Loucy (cell line): ENCODE data around the gene PCDHB8.
"Not testable (repeated sequence)": the region's sequence is repeated elsewhere in the genome, so short reads cannot be mapped to it uniquely, and the experiment has no call there.

Source experiments
- H2AFZ ChIP-seq: fragments of 200-600 bp; sonication (generic); 2 replicates; pipeline ENCODE4 v1.6.0; 2016; ENCODE audit warnings: antibody characterized with exemption, mild to moderate bottlenecking, low read length, moderate library complexity
- H3F3A ChIP-seq: fragments of 200-600 bp; 2 replicates; pipeline ENCODE4 v1.6.0; 2016; ENCODE audit warnings: antibody characterized with exemption, low read depth, mild to moderate bottlenecking
- H3K27me3 ChIP-seq: fragments of 200-600 bp; sonication (generic); 2 replicates; pipeline ENCODE4 v1.6.1; 2014; ENCODE audit warnings: low read length, mild to moderate bottlenecking; ENCODE audit not compliant: insufficient read depth, poor library complexity, severe bottlenecking
- H3K36me3 ChIP-seq: fragments of 200-600 bp; sonication (generic); 2 replicates; pipeline ENCODE4 v1.6.1; 2016; ENCODE audit warnings: low read length; ENCODE audit not compliant: insufficient read depth
- H3K4me1 ChIP-seq: fragments of 200-600 bp; sonication (generic); 2 replicates; pipeline ENCODE4 v1.5.1; 2014; ENCODE audit warnings: low read length, mild to moderate bottlenecking; ENCODE audit not compliant: insufficient read depth, poor library complexity, severe bottlenecking
- H3K4me2 ChIP-seq: fragments of 200-600 bp; sonication (generic); 2 replicates; pipeline ENCODE4 v1.6.0; 2014; ENCODE audit warnings: antibody characterized with exemption, low read length, low read depth, mild to moderate bottlenecking; ENCODE audit not compliant: poor library complexity, severe bottlenecking
- H3K4me3 ChIP-seq: fragments of 200-600 bp; sonication (generic); 2 replicates; pipeline ENCODE4 v1.5.1; 2014; ENCODE audit warnings: low read length, mild to moderate bottlenecking, mixed read lengths; ENCODE audit not compliant: poor library complexity, severe bottlenecking
- H3K79me2 ChIP-seq: fragments of 200-600 bp; sonication (generic); 2 replicates; pipeline ENCODE4 v1.6.1; 2014; ENCODE audit warnings: low read length; ENCODE audit not compliant: insufficient read depth
- H3K9ac ChIP-seq: fragments of 200-600 bp; sonication (generic); 2 replicates; pipeline ENCODE4 v1.6.0; 2014; ENCODE audit warnings: mild to moderate bottlenecking, low read depth, low read length, moderate library complexity; ENCODE audit not compliant: poor library complexity, severe bottlenecking
- H3K9me2 ChIP-seq: fragments of 200-600 bp; sonication (generic); replicated peaks from 2 replicates; pipeline ENCODE4 v1.6.1; 2016; ENCODE audit warnings: low read depth, low read length, mixed read lengths
- H3K9me3 ChIP-seq: fragments of 200-600 bp; sonication (generic); 2 replicates; pipeline ENCODE4 v1.6.1; 2014; ENCODE audit warnings: mild to moderate bottlenecking, antibody characterized with exemption, low read length, low read depth; ENCODE audit not compliant: insufficient read depth
- H4K20me1 ChIP-seq: fragments of 200-600 bp; sonication (generic); 2 replicates; pipeline ENCODE4 v1.6.0; 2014; ENCODE audit warnings: antibody characterized with exemption, low read length, mild to moderate bottlenecking; ENCODE audit not compliant: insufficient read depth, poor library complexity, severe bottlenecking
- EZH2phosphoT487 ChIP-seq: fragments of 200-600 bp; IDR thresholded peaks from 2 replicates; pipeline ENCODE4 v1.6.1; 2018; ENCODE audit warnings: antibody characterized with exemption, mild to moderate bottlenecking, moderate library complexity, borderline replicate concordance
- TF ChIP-seq, protein P1 (sequence below): fragments of 200-600 bp; sonication (generic); conservative IDR thresholded peaks from 2 replicates; pipeline ENCODE4 v1.5.1; 2014; ENCODE audit warnings: mild to moderate bottlenecking, antibody characterized with exemption, low read length

PCDHB8 gene

DNA sequence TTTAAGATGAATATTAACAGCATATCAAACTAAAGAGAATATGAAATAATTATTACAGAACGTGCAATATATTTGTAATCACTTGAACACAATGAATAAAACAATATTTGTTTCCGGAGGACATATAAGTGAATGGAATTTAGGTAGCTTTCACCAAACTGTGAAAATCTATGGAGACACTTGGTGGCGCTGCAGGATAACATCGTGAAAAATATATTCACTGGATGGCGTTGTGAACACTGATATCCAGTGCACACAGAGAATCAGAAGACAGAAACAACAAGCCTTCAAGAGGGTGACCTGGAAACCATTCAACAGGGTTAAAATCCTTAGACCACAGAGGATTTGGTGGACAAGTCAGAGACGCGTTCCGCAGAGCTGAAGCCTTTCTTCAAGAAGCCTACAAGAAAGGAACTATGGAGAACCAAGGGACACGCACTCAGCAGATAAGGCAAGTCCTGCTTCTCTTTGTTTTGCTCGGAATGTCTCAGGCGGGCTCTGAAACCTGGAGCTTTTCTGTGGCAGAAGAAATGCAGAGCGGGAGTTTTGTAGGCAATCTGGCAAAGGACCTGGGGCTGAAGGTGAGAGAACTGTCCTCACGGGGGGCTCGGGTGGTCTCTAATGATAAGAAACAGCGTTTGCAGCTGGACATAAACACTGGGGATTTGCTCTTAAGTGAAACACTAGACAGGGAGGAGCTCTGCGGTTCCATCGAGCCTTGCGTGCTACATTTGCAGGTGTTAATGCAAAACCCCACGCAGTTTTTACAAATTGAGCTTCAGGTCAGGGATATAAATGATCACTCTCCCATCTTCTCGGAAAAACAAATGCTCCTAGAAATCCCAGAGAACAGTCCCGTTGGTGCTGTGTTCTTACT, 22.0 kb downstream of the PCDHB8 start, which contains the start of gene PCDHB11:
TSS of gene PCDHB11 (plus strand) at position 269 of the 877 bp plus-strand sequence. CDS start at position 417, 148 bp downstream.
- H4K20me1 ChIP-seq: no peaks in the 10 kb centered on the region
- TF ChIP-seq EZH2phosphoT487: no peak
- TF ChIP-seq, protein P1, sequence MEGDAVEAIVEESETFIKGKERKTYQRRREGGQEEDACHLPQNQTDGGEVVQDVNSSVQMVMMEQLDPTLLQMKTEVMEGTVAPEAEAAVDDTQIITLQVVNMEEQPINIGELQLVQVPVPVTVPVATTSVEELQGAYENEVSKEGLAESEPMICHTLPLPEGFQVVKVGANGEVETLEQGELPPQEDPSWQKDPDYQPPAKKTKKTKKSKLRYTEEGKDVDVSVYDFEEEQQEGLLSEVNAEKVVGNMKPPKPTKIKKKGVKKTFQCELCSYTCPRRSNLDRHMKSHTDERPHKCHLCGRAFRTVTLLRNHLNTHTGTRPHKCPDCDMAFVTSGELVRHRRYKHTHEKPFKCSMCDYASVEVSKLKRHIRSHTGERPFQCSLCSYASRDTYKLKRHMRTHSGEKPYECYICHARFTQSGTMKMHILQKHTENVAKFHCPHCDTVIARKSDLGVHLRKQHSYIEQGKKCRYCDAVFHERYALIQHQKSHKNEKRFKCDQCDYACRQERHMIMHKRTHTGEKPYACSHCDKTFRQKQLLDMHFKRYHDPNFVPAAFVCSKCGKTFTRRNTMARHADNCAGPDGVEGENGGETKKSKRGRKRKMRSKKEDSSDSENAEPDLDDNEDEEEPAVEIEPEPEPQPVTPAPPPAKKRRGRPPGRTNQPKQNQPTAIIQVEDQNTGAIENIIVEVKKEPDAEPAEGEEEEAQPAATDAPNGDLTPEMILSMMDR: peak; percentile 61
- no peaks in the 10 kb centered on the region for H3K27me3 ChIP-seq
- no peak within 1 kb of the TSS for H2AFZ ChIP-seq
- no peak within 1 kb of the TSS for H3K4me3 ChIP-seq
- H3K9ac ChIP-seq: no peak within 1 kb of the TSS
- H3K36me3 ChIP-seq: no peaks in the 10 kb centered on the region
- no peaks in the 10 kb centered on the region for H3K79me2 ChIP-seq
- H3K4me2 ChIP-seq: no peak within 1 kb of the TSS
- no peaks in the 10 kb centered on the region for H3F3A ChIP-seq
- H3K4me1 ChIP-seq: no peaks in the 10 kb centered on the region
- H3K9me3 ChIP-seq: no peaks in the 10 kb centered on the region
- no peaks in the 10 kb centered on the region for H3K9me2 ChIP-seq

DNA sequence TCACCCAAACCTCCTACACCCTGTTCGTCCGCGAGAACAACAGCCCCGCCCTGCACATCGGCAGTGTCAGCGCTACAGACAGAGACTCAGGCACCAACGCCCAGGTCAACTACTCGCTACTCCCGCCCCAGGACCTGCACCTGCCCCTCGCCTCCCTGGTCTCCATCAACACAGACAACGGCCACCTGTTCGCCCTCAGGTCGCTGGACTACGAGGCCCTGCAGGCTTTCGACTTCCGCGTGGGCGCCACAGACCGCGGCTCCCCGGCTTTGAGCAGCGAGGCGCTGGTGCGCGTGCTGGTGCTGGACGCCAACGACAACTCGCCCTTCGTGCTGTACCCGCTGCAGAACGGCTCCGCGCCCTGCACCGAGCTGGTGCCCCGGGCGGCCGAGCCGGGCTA, 23.5 kb downstream of the PCDHB8 start:
- H4K20me1 ChIP-seq, H3F3A ChIP-seq, H3K79me2 ChIP-seq, H3K27me3 ChIP-seq, H3K9me3 ChIP-seq, H3K4me2 ChIP-seq, H3K4me3 ChIP-seq, H3K4me1 ChIP-seq, H3K9ac ChIP-seq, H2AFZ ChIP-seq, H3K36me3 ChIP-seq, H3K9me2 ChIP-seq: not testable (repeated sequence)

DNA sequence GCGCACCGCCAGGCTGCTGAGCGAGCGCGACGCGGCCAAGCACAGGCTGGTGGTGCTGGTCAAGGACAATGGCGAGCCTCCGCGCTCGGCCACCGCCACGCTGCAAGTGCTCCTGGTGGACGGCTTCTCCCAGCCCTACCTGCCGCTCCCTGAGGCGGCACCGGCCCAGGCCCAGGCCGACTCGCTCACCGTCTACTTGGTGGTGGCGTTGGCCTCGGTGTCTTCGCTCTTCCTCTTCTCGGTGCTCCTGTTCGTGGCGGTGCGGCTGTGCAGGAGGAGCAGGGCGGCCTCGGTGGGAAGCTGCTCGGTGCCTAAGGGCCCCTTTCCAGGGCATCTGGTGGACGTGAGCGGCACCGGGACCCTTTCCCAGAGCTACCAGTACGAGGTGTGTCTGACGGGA, 24.1 kb downstream of the PCDHB8 start:
- H3F3A ChIP-seq, H2AFZ ChIP-seq, H3K27me3 ChIP-seq, H3K4me2 ChIP-seq, H3K9ac ChIP-seq, H3K4me3 ChIP-seq, H3K9me3 ChIP-seq, H3K79me2 ChIP-seq, H3K4me1 ChIP-seq, H3K36me3 ChIP-seq, H4K20me1 ChIP-seq, H3K9me2 ChIP-seq: not testable (repeated sequence)

DNA sequence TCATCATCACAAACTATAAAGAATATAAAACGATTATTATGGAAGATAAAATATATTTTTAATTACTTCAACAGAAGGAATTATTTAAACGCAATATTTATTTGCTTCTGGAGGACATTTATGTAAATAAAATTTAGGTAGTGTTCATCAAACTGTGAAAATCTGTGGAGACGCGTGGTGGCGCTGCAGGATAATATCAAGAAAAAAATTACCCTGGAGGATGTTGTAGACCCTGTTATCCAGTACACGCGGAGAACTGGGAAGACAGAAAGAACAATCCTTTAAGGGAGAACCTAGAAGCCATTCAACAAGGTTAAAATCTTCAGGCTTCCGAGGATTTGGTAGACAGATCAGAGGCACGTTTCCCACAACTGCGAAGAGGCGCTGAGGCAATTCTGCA, 30.9 kb downstream of the PCDHB8 start, which contains the start of gene PCDHB12:
TSS of gene PCDHB12 (plus strand) at position 242 of the 400 bp plus-strand sequence. CDS start 189 bp downstream, outside the sequence.
- H3K4me3 ChIP-seq: no peak within 1 kb of the TSS
- no peak within 1 kb of the TSS for H3K4me2 ChIP-seq

DNA sequence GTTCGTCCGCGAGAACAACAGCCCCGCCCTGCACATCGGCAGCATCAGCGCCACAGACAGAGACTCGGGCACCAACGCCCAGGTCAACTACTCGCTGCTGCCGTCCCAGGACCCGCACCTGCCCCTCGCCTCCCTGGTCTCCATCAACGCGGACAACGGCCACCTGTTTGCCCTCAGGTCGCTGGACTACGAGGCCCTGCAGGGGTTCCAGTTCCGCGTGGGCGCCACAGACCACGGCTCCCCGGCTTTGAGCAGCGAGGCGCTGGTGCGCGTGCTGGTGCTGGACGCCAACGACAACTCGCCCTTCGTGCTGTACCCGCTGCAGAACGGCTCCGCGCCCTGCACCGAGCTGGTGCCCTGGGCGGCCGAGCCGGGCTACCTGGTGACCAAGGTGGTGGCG, 32.7 kb downstream of the PCDHB8 start:
- not testable (repeated sequence) for H3K36me3 ChIP-seq, H3K79me2 ChIP-seq, H2AFZ ChIP-seq, H3K4me3 ChIP-seq, H3F3A ChIP-seq, H4K20me1 ChIP-seq, H3K9me2 ChIP-seq, H3K4me1 ChIP-seq, H3K9me3 ChIP-seq, H3K9ac ChIP-seq, H3K4me2 ChIP-seq, H3K27me3 ChIP-seq

More for the DNA sequence above, 30.9 kb downstream of the PCDHB8 start, which contains the start of gene PCDHB12:
- Histone ChIP-seq H4K20me1 (no peaks in the 10 kb centered on the region), H3K27me3 (no peaks in the 10 kb centered on the region), H3K9me3 (no peaks in the 10 kb centered on the region), H3K9me2 (no peaks in the 10 kb centered on the region), H3K9ac (no peak within 1 kb of the TSS), H2AFZ (no peak within 1 kb of the TSS), H3K36me3 (no peaks in the 10 kb centered on the region), H3F3A (no peaks in the 10 kb centered on the region), H3K79me2 (no peaks in the 10 kb centered on the region), H3K4me1 (no peaks in the 10 kb centered on the region)
- TF ChIP-seq, protein P1: no peak
- no peak for TF ChIP-seq EZH2phosphoT487

DNA sequence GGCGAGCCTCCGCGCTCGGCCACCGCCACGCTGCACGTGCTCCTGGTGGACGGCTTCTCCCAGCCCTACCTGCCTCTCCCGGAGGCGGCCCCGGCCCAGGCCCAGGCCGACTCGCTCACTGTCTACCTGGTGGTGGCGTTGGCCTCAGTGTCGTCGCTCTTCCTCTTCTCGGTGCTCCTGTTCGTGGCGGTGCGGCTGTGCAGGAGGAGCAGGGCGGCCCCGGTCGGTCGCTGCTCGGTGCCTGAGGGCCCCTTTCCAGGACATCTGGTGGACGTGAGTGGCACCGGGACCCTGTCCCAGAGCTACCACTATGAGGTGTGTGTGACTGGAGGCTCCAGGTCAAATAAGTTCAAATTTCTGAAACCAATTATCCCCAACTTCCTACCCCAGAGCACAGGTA, 33.3 kb downstream of the PCDHB8 start:
- not testable (repeated sequence) for H2AFZ ChIP-seq, H3K4me2 ChIP-seq, H3K79me2 ChIP-seq, H3F3A ChIP-seq, H3K27me3 ChIP-seq, H3K9me2 ChIP-seq, H3K9me3 ChIP-seq, H3K36me3 ChIP-seq, H3K9ac ChIP-seq, H4K20me1 ChIP-seq, H3K4me3 ChIP-seq, H3K4me1 ChIP-seq
